Measurements from ENCODE around the gene HUNK.
"Not testable (repeated sequence)": the region's sequence is repeated elsewhere in the genome, so short reads cannot be mapped to it uniquely, and the experiment has no call there.

HUNK gene

DNA sequence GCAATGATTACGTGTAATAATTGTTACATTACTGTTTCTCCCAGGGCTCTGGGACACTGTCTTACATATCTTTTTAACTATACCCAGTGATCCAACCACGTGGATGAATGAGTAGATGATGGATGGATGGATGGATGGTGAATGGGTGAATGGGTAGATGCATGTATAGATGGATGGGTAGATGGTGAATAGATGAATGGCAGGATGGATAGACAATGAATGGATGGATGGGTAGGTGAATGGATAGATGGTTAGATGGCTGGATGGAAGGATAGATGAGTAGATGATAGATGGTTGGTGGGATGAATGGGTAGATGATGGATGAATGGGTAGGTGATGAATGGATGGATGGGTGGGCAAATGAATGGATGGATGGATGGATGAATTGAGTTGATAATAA lies 135.9 kb downstream of the HUNK start:
- DNase-seq, result no peak

DNA sequence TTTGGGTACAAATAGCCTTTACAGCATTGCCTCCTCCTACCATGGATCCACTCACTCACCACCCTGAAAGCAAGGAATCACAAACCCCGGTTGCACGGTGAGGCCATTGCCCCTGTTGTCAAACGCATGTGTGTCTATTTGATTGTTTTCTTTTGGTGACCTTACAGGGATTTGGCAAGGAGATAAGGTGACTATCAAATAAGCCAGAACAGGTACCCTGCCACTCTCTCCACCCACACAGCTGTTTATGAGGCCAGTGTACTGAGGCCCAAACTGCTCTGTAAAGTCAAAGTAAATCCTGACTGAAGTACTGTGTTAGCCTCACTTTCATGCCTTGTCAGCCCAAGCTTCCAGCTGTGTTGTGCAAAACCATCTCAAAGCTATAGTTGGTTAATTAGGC lies 136.4 kb downstream of the HUNK start:
- no peak for DNase-seq

DNA sequence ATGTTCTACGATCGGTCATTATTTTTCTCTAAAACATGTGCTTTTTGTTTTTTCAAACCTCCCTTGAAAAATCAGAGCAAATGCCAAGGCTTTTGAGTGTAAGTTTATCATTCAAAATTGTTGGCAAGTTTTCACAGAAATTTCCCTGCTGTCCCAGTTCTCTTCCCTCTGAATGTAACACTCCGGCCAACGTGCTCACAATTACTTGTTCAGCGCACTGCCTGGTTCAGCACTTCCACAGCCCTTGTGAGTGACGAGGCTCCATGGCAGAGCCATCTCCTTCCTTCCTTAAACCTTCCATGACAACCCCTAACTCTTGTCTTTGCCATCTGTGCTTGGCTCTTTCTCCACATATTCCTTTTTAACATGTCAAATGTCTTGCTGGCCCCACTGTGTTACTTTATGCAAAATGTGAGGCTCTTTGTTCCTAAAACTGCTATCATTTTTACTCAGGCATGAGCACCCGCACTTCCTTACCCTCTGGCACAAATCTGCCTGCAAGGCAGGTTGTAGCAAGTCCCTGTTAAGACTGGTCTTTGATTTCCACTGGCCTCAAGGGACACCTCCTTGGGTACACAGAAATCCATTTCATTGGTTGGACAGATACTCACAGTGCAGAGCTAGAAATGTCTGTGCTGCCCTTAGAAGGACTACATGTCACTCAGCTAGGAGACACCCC lies 142.8 kb downstream of the HUNK start:
- no peak for DNase-seq

DNA sequence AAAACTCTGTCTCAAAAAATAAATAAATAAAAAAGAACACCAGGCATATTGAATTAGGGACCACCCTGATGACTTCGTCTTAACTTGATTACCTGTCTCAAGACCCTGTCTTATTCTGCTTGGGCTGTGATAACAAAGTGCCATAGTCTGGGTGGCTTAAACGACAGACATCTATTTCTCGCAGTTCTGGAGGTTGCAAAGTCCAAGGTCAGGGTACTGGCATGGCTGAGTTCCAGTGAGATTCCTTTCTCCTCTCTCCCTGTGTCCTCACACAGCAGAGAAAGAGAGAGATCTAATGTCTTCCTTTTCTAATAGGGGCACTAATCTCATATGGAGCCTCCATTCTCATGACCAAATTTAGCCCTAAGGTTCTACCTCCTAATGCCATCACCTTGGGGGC lies 145.6 kb downstream of the HUNK start:
- DNase-seq, result no peak

DNA sequence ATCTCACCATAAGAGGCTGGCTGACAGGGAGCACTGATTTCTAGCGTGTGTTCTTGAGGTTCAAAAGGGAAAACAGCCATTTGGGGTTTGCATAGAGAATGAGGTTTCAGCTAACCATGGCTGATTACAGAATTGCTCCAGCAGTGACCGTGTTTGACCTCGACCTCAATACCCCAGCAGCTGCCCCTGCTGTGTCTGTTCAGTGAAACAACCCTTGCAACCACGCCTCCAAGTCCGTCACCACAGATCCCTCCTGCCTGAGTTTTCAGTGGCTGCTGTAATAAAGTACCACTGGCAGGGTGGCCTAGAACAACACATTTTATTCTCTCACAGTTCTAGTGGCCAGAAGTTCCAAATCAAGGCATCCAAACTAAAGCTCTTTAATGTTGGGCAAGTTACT lies 147.7 kb downstream of the HUNK start:
- no peak for DNase-seq

DNA sequence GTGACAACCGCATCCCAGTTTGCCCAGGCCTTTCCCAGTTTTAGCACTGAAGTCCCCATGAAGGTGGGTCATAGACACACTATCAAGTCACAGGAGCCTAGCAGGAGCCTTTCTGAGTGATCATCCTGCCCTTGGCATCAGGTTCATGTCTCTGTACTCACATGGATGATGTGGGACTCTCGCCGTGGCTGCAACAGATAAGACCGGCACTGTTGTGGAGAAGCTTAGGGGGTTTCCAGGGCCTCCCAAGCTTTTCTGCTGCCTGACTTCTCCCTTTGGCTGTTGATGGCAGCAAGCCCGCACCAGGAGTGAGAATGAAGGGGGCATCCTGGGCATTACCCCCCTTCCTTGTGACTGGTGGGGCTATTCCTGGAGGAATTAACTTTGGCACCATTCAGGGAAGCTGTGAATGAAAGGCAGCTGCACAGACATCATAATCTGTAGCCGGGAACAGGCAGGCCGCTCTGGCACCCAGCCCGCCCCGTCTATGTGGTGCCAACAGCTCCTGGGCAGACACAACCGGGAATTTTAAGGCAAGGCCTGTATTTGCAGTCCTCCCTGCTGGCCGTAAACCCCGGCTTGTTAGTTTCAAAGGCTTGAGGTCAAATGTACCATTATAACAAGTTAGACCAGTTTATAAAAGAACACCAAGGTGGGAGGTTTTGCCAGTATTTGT lies 148.6 kb downstream of the HUNK start:
- no peak for DNase-seq

DNA sequence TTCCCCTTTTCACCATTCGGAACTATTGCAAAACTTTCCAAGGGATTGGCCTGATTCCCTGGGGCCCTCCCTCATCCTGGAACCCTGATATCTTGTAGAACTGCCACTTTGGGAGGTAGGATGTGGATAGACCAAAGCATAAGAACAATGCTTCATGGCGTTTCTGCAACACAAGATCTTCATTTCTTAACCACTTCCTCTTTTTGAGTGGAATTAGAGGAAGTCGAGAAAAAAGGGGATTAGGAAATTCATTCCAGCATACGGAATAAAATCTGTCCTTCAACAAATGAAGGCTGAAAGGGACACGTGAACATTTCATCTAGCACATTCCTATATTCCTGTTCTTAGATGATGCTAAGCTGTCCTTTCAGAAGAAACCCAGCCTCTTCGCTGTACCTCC lies 149.3 kb downstream of the HUNK start:
- DNase-seq, result no peak

DNA sequence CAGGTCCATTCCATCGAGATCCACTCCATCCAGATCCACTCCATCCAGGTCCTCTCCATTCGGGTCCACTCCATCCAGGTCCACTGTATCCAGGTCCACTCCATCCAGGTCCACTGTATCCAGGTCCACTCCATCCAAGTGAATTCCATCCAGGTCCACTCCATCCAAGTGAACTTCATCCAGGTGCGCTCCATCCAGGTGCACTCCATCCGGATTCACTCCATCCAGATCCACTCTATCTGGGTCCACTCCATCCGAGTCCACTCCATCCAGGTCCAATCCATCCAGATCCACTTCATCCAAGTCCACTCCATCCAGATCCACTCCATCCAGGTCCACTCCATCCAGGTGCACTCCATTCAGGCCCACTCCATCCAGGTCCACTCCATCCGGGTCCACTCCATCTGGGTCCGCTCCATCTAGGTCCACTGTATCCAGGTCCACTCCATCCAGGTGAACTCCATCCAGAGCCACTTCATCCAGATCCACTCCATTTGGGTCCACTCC lies 157.4 kb downstream of the HUNK start:
- no peak for DNase-seq

DNA sequence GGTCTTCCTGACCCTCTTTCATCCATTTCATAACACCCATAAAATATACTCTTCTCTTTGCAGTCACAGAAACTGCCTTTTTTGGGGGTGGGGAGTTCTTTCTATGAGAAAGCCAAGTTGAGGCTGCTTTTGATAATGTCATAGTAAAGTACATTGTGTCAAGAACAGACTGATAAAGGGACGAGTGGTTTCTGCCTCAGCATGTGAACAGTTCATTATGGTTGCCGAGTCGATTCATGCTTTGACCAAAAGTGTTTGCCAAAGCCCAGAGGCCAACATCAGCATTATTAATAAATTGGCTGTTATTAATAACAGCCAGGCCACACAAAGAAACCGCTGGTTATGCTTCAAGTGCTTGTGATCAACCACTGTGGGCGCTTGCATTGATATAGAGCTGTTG lies 162.0 kb downstream of the HUNK start:
- no peak for DNase-seq

DNA sequence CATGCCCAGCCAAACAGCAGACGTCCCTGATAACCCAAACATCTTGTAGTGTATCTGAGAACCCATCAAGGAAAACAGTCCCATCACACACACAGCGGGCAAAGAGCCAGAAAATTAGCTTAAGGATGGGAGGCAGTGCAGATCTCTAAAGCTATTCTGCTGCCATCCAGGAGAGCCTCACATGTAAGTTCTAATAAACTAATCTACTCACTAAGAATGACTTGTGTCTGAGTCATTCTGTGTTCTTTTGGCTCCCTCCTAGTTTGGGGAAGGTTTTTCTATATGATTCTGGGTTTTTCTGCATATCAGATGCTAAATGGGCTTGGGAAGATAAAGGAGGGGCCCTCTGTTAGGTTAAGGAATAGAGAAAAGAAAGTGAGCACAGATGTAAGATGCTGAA lies 162.8 kb downstream of the HUNK start:
- peak; percentile 31 for DNase-seq

DNA sequence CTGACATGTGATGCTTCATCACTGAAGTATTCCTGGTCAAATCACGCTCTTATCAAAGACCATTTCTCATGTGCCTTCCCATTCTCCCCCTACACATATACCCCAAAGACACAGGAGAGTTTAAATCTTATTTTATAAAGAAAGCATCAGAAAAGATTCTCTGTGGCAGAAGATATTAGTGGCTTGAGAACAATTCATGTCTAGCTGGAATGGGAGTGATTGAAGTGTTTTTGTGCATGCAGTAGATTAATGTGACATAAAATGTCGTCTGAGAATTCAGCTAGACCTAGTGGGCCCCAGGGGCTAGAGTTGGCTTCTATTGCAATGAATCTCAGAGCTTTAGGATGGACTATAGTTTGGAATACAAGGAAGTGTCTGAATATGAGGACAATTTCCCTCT lies 163.9 kb downstream of the HUNK start:
- no peak for DNase-seq

DNA sequence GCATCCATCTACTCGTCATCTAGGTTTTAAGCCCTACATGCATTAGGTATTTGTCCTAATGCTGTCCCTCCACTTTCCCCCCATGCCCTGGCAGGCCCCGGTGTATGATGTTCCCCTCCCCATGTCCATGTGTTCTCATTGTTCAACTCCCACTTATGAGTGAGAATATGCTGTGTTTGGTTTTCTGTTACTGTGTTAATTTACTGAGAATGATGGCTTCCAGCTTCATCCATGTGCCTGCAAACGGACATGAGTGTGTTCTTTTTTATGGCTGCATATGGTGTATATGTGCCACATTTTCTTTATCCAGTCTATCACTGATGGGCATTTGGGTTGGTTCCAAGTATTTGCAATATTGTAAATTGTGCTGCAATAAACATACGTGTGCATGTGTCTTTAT lies 165.9 kb downstream of the HUNK start:
- DNase-seq, result not testable (repeated sequence)

DNA sequence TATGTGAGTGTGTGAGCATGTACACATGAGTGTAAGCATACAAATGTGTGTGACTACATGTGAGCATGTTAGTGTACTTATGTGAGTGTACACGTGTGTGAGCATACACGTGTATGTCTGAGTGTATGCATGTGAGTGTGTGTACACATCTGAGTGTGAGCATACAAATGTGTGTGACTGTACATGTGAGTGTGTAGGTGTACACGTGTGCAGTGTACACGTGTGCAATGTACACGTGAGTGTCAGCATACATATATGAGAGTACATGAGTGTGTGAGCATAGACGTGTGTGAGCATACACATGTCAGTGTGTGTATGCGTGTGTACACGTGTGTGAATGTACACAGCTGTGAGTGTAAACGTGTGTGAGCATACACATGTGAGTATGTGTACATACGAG lies 170.6 kb downstream of the HUNK start:
- no peak for DNase-seq

DNA sequence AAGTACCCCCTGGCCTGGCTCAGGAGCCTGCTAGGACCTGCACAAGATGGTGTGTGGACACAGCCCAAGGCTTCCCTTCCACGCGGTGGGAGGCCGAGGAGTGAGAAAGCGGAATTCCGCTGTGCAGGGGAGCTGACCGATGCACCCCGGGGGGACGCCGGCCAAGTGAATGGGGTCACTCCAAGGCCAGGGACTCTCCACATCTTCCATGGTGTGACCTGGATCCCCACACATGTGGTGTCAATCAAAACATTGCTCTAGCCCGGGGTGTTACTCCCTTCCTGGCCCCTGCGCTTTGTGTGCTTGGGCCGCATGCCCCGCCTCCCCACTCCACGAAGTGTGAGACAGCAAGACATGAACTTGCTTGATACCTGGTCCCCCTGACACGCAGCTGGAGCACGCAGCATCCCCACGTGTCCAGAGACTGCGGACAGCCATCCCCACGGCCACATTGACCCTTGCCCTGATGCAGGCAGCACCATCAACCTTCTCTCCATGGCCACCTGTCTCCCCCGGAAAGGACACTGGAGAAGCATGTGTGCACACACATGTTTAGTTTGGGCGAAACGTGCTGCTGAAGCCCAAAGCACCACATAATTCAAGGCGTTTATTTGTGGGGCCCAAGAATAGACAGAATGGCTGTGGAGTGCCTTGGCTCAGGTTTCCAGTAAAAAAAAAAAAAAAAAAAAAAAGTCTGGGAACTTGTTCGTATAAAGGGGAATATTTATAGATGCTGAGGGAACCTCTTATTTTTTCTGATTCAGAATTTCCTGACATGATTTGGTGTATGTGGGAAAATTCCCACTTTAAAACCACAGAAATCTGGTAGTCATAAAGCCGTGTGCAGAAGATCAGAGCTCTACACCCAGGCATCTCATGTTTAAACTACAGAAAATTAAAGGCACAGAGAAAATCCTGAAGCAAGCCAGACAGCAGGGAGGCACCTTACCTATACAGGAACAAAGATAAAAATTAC lies 171.7 kb downstream of the HUNK start:
- peak; percentile 79 for DNase-seq

DNA sequence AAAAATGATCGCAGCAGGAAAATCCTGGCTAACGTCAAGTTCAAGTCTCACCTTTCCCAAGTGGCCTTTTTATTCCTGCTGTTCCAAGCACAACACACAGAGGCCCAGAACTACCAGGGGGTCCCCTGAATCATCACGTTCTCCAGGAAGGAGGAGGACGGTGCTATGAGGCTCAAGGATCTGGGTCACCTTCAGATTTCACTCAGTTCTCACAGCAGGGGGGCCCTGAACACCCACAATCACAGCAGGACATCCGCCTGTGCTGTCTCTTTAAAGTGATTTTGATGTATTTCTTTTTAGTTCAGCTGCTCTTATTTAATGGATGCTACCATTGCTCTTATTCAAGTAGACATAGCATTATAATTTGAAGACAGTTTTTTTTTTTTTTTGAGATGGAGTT lies 173.4 kb downstream of the HUNK start:
- DNase-seq, result no peak

DNA sequence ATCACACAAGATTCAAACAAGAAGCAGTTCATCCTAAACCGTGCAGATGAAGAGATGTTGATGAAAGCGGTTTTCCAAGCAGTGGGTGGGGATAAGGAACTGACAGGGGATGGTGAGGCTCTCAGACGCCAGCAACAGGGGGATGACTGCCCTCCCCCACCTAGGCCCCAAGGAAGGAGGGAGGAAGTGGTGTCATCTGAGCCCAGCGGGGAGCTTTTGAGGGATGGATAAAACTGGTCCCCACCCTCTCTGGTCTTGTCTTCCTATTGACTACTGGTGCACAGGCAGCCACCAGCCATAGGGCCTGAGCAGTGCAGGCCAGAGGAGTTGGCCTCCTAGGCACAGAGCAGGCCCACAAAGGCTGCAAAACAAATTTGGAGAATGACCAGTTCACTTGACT lies 175.5 kb downstream of the HUNK start:
- peak; percentile 35 for DNase-seq

Measured in fibroblast of skin of right quadriceps (primary cell).